GM23338 (cell line): ENCODE data around the gene ARF6. TPM values are rescaled to one million over a fixed set of nuclear protein-coding genes. Genes with fewer than 3 reads are reported as not detected.

Source experiments
- ATAC-seq: fragments of 200-7000 bp; cut with Tn5 transposase; 3 replicates; pipeline ENCODE4 v1.9.1; 2020
- DNase-seq: peaks from one replicate; pipeline ENCODE4 v3.0.0-alpha.2; 2015; ENCODE audit warnings: low spot score
- H2AFZ ChIP-seq: fragments of 200-600 bp; sonication (generic); 2 replicates; pipeline ENCODE4 v1.8.0; 2016; ENCODE audit warnings: antibody characterized with exemption, mild to moderate bottlenecking, moderate library complexity
- H3F3A ChIP-seq: fragments of 200-600 bp; sonication (generic); replicated peaks from 2 replicates; pipeline ENCODE4 v1.8.0; 2017; ENCODE audit warnings: antibody characterized with exemption, mixed run types, low read depth
- H3K27ac ChIP-seq: fragments of 200-600 bp; sonication (generic); 2 replicates; pipeline ENCODE4 v1.6.1; 2016; ENCODE audit warnings: low read depth
- H3K27me3 ChIP-seq: fragments of 200-600 bp; sonication (generic); 2 replicates; pipeline ENCODE4 v1.8.0; 2016; ENCODE audit warnings: mild to moderate bottlenecking, mixed run types, moderate library complexity; ENCODE audit not compliant: insufficient read depth
- H3K36me3 ChIP-seq: fragments of 200-600 bp; sonication (generic); 2 replicates; pipeline ENCODE4 v1.8.0; 2016; ENCODE audit warnings: mild to moderate bottlenecking; ENCODE audit not compliant: insufficient read depth
- H3K4me1 ChIP-seq: fragments of 200-600 bp; sonication (generic); 2 replicates; pipeline ENCODE4 v1.8.0; 2016; ENCODE audit warnings: mild to moderate bottlenecking, moderate library complexity; ENCODE audit not compliant: insufficient read depth
- H3K4me2 ChIP-seq: fragments of 200-600 bp; sonication (generic); 2 replicates; pipeline ENCODE4 v1.7.1; 2017; ENCODE audit warnings: mixed run types
- H3K4me3 ChIP-seq: fragments of 200-600 bp; sonication (generic); 2 replicates; pipeline ENCODE4 v1.6.1; 2016; ENCODE audit warnings: mixed run types
- H3K79me2 ChIP-seq: fragments of 200-600 bp; sonication (generic); replicated peaks from 2 replicates; pipeline ENCODE4 v1.8.0; 2017; ENCODE audit warnings: mild to moderate bottlenecking; ENCODE audit not compliant: insufficient read depth
- H3K9me2 ChIP-seq: fragments of 200-600 bp; sonication (generic); 2 replicates; pipeline ENCODE4 v1.8.0; 2017; ENCODE audit not compliant: insufficient read depth
- H4K20me1 ChIP-seq: fragments of 200-600 bp; sonication (generic); replicated peaks from 2 replicates; pipeline ENCODE4 v1.8.0; 2017; ENCODE audit warnings: mild to moderate bottlenecking; ENCODE audit not compliant: insufficient read depth
- H3K27ac Mint-ChIP-seq: 2 replicates; pipeline ENCODE4 v1.8.0; 2020; ENCODE audit warnings: inconsistent platforms, mild to moderate bottlenecking, moderate library complexity, mixed read lengths
- H3K27me3 Mint-ChIP-seq: 3 replicates; pipeline ENCODE4 v1.8.0; 2022; ENCODE audit warnings: low read depth, mild to moderate bottlenecking, moderate library complexity, mixed read lengths, inconsistent platforms; ENCODE audit not compliant: insufficient read depth, poor library complexity
- H3K36me3 Mint-ChIP-seq: 3 replicates; pipeline ENCODE4 v1.8.0; 2021; ENCODE audit warnings: low read depth, mild to moderate bottlenecking, inconsistent platforms, moderate library complexity, mixed read lengths
- H3K4me1 Mint-ChIP-seq: 3 replicates; pipeline ENCODE4 v1.8.0; 2020; ENCODE audit warnings: mild to moderate bottlenecking, inconsistent platforms, mixed read lengths
- H3K4me3 Mint-ChIP-seq: 3 replicates; pipeline ENCODE4 v1.8.0; 2021; ENCODE audit warnings: moderate library complexity, mild to moderate bottlenecking, inconsistent platforms, mixed read lengths
- H3K9me3 Mint-ChIP-seq: 3 replicates; pipeline ENCODE4 v1.8.0; 2020; ENCODE audit warnings: moderate library complexity, mild to moderate bottlenecking, inconsistent platforms, mixed read lengths
- CREB1 ChIP-seq: fragments of 250-450 bp; sonication (Bioruptor Pico); IDR thresholded peaks from 2 replicates; pipeline ENCODE4 v1.5.0; 2020; ENCODE audit warnings: low read depth, mild to moderate bottlenecking, moderate library complexity
- ETS1 ChIP-seq: IDR thresholded peaks from 2 replicates; pipeline ENCODE4 v1.6.1; 2016; ENCODE audit warnings: antibody characterized with exemption
- EZH2 ChIP-seq: fragments of 200-600 bp; sonication (generic); IDR thresholded peaks from one replicate; pipeline ENCODE4 v1.8.0; 2017; ENCODE audit warnings: antibody characterized with exemption, mild to moderate bottlenecking, low read depth; ENCODE audit not compliant: unreplicated experiment
- EZH2phosphoT487 ChIP-seq: fragments of 200-600 bp; sonication (generic); IDR thresholded peaks from one replicate; pipeline ENCODE4 v1.8.1; 2018; ENCODE audit warnings: antibody characterized with exemption; ENCODE audit not compliant: unreplicated experiment
- JUNB ChIP-seq: IDR thresholded peaks from one replicate; pipeline ENCODE4 v1.6.1; 2016; ENCODE audit warnings: antibody characterized with exemption; ENCODE audit not compliant: unreplicated experiment
- NANOG ChIP-seq: IDR thresholded peaks from 2 replicates; pipeline ENCODE4 v1.6.1; 2016; ENCODE audit warnings: antibody characterized with exemption, borderline replicate concordance
- POLR2AphosphoS5 ChIP-seq: IDR thresholded peaks from 2 replicates; pipeline ENCODE4 v1.6.1; 2016; ENCODE audit warnings: antibody characterized with exemption, low read depth
- REST ChIP-seq: IDR thresholded peaks from one replicate; pipeline ENCODE4 v1.6.1; 2018; ENCODE audit warnings: antibody characterized with exemption; ENCODE audit not compliant: unreplicated experiment
- STAT1 ChIP-seq: IDR thresholded peaks from one replicate; pipeline ENCODE4 v1.6.1; 2016; ENCODE audit warnings: antibody characterized with exemption; ENCODE audit not compliant: unreplicated experiment
- ZNF114 ChIP-seq: fragments of 250-450 bp; sonication (Bioruptor Pico); IDR thresholded peaks from 2 replicates; pipeline ENCODE4 v1.5.0; 2020; ENCODE audit warnings: mild to moderate bottlenecking, moderate library complexity
- ZNF331 ChIP-seq: fragments of 250-450 bp; sonication (Bioruptor Pico); IDR thresholded peaks from 2 replicates; pipeline ENCODE4 v1.5.0; 2020; ENCODE audit warnings: low read depth, mild to moderate bottlenecking, moderate library complexity
- polyA plus RNA-seq: library from polyadenylated mRNA; unstranded; fragments of >200 nt; fragmentation: Nextera tagmentation; extraction: Ambion mirVana; gene quantifications from 2 replicates; pipeline ENCODE4 v1.2.1, GENCODE V29; 2016
- total RNA-seq: library from RNA; depleted of rRNA; stranded (reverse); fragments of >200 nt; shearing (Covaris generic); gene quantifications from 2 replicates; pipeline ENCODE4 v1.2.3, GENCODE V29; 2014
- TF ChIP-seq, protein P1 (sequence below), 2 experiments: fragments of 200-600 bp in 1 of 2; sonication (generic) in 1 of 2; conservative IDR thresholded peaks; 2 replicates each; pipeline versions ENCODE4 v1.5.1 to v1.6.1; 2016 to 2017; ENCODE audit warnings: antibody characterized with exemption in 2 of 2, low read depth in 2 of 2, mild to moderate bottlenecking in 2 of 2, moderate library complexity in 1 of 2
- TF ChIP-seq, protein P2 (sequence below): fragments of 250-450 bp; sonication (Bioruptor Pico); IDR thresholded peaks from 2 replicates; pipeline ENCODE4 v1.5.0; 2020; ENCODE audit warnings: mild to moderate bottlenecking, moderate library complexity

ARF6 gene
- total and polyA plus RNA-seq, 2 experiments from 2014 or later = 47.8 to 73.1 TPM

DNA sequence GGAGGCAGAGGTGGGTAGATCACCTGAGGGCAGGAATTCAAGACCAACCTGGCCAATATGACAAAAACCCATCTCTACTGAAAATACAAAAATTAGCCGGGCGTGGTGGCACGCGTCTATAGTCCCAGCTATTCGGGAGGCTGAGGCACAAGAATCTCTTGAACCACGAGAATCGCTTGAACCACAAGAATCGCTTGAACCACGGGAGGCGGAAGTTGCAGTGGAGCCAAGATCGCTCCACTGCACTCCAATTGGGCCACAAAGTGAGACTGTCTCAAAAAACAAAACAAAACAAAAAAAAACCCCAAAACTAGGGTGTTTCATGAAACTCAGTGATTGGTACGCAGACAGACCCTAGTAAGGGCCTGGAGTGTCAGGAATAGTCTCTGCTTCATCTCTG, 6.4 kb upstream of the ARF6 start:
- peaks cover 27% of the 10 kb centered on the region for H3K4me1 Mint-ChIP-seq
- Histone ChIP-seq H3K27me3 (no peaks in the 10 kb centered on the region), H3K4me1 (peaks cover 35% of the 10 kb centered on the region), H3K9me2 (no peaks in the 10 kb centered on the region), H3K27ac (no peak overlapping the region), H3F3A (0 out of 2 replicates have a peak, but pooled peaks cover 9% of the 10 kb centered on the region), H4K20me1 (no peaks in the 10 kb centered on the region), H2AFZ (0 out of 2 replicates have a peak overlapping the region, but pooled peaks have one; percentile 12), H3K36me3 (no peaks in the 10 kb centered on the region), H3K4me3 (no peak overlapping the region), H3K4me2 (no peak overlapping the region), H3K79me2 (no peaks in the 10 kb centered on the region)
- no peak for DNase-seq
- peaks cover 4% of the 10 kb centered on the region for H3K27me3 Mint-ChIP-seq
- no peak overlapping the region for H3K4me3 Mint-ChIP-seq
- H3K36me3 Mint-ChIP-seq = no peaks in the 10 kb centered on the region
- H3K27ac Mint-ChIP-seq = no peak overlapping the region
- H3K9me3 Mint-ChIP-seq = no peaks in the 10 kb centered on the region; the same call in 2 of the 3 replicates
- TF ChIP-seq NANOG = no peak
- no peak for TF ChIP-seq CREB1
- TF ChIP-seq STAT1 = no peak
- no peak for TF ChIP-seq POLR2AphosphoS5
- TF ChIP-seq JUNB = no peak
- no peak for TF ChIP-seq EZH2
- TF ChIP-seq REST = no peak
- no peak for TF ChIP-seq ZNF114 (CRISPR knock-in tag)
- TF ChIP-seq ETS1 = no peak
- TF ChIP-seq, protein P1, sequence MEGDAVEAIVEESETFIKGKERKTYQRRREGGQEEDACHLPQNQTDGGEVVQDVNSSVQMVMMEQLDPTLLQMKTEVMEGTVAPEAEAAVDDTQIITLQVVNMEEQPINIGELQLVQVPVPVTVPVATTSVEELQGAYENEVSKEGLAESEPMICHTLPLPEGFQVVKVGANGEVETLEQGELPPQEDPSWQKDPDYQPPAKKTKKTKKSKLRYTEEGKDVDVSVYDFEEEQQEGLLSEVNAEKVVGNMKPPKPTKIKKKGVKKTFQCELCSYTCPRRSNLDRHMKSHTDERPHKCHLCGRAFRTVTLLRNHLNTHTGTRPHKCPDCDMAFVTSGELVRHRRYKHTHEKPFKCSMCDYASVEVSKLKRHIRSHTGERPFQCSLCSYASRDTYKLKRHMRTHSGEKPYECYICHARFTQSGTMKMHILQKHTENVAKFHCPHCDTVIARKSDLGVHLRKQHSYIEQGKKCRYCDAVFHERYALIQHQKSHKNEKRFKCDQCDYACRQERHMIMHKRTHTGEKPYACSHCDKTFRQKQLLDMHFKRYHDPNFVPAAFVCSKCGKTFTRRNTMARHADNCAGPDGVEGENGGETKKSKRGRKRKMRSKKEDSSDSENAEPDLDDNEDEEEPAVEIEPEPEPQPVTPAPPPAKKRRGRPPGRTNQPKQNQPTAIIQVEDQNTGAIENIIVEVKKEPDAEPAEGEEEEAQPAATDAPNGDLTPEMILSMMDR (conservative IDR thresholded peaks at IDR 0.05; ENCODE audit: low read depth in 2 of 2) = no peak
- TF ChIP-seq EZH2phosphoT487 = no peak
- TF ChIP-seq ZNF331 (CRISPR knock-in tag) = no peak
- TF ChIP-seq, protein P2, sequence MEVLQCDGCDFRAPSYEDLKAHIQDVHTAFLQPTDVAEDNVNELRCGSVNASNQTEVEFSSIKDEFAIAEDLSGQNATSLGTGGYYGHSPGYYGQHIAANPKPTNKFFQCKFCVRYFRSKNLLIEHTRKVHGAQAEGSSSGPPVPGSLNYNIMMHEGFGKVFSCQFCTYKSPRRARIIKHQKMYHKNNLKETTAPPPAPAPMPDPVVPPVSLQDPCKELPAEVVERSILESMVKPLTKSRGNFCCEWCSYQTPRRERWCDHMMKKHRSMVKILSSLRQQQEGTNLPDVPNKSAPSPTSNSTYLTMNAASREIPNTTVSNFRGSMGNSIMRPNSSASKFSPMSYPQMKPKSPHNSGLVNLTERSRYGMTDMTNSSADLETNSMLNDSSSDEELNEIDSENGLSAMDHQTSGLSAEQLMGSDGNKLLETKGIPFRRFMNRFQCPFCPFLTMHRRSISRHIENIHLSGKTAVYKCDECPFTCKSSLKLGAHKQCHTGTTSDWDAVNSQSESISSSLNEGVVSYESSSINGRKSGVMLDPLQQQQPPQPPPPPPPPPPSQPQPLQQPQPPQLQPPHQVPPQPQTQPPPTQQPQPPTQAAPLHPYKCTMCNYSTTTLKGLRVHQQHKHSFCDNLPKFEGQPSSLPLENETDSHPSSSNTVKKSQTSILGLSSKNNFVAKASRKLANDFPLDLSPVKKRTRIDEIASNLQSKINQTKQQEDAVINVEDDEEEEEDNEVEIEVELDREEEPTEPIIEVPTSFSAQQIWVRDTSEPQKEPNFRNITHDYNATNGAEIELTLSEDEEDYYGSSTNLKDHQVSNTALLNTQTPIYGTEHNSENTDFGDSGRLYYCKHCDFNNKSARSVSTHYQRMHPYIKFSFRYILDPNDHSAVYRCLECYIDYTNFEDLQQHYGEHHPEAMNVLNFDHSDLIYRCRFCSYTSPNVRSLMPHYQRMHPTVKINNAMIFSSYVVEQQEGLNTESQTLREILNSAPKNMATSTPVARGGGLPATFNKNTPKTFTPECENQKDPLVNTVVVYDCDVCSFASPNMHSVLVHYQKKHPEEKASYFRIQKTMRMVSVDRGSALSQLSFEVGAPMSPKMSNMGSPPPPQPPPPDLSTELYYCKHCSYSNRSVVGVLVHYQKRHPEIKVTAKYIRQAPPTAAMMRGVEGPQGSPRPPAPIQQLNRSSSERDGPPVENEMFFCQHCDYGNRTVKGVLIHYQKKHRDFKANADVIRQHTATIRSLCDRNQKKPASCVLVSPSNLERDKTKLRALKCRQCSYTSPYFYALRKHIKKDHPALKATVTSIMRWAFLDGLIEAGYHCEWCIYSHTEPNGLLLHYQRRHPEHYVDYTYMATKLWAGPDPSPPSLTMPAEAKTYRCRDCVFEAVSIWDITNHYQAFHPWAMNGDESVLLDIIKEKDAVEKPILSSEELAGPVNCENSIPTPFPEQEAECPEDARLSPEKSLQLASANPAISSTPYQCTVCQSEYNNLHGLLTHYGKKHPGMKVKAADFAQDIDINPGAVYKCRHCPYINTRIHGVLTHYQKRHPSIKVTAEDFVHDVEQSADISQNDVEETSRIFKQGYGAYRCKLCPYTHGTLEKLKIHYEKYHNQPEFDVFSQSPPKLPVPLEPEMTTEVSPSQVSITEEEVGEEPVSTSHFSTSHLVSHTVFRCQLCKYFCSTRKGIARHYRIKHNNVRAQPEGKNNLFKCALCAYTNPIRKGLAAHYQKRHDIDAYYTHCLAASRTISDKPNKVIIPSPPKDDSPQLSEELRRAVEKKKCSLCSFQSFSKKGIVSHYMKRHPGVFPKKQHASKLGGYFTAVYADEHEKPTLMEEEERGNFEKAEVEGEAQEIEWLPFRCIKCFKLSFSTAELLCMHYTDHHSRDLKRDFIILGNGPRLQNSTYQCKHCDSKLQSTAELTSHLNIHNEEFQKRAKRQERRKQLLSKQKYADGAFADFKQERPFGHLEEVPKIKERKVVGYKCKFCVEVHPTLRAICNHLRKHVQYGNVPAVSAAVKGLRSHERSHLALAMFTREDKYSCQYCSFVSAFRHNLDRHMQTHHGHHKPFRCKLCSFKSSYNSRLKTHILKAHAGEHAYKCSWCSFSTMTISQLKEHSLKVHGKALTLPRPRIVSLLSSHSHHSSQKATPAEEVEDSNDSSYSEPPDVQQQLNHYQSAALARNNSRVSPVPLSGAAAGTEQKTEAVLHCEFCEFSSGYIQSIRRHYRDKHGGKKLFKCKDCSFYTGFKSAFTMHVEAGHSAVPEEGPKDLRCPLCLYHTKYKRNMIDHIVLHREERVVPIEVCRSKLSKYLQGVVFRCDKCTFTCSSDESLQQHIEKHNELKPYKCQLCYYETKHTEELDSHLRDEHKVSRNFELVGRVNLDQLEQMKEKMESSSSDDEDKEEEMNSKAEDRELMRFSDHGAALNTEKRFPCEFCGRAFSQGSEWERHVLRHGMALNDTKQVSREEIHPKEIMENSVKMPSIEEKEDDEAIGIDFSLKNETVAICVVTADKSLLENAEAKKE (CRISPR knock-in tag) = no peak
- ATAC-seq = no peak
